Measurements from ENCODE around the gene PHF21A.

GRCh38 chr11:45934580-45935318, 186.5 kb downstream of the PHF21A start:
- TF ChIP-seq FOXM1 (IDR thresholded peaks at IDR 0.05; ENCODE audit: low read depth, low read length) (no peak), BCL3 (IDR thresholded peaks at IDR 0.05; ENCODE audit: borderline replicate concordance, insufficient read depth, low read depth, low read length, poor library complexity, severe bottlenecking) (no peak), SIN3A (IDR thresholded peaks at IDR 0.05; ENCODE audit: low read depth, low read length) (no peak), WRNIP1 (IDR thresholded peaks at IDR 0.05; ENCODE audit: borderline replicate concordance, low read depth, low read length) (no peak), TCF12 (IDR thresholded peaks at IDR 0.05; ENCODE audit: low read depth, low read length) (no peak), SMC3 (IDR thresholded peaks at IDR 0.05; ENCODE audit: borderline replicate concordance, low read length) (no peak), CTCF (IDR thresholded peaks at IDR 0.05 in 2 of 3, conservative IDR thresholded peaks at IDR 0.05 in 1 of 3; ENCODE audit: control insufficient read depth in 2 of 3, extremely low read depth in 1 of 3, insufficient read depth in 1 of 3, low read depth in 3 of 3, low read length in 3 of 3) (no peak), HDAC6 (IDR thresholded peaks at IDR 0.05; ENCODE audit: unreplicated experiment) (no peak), SPI1 (IDR thresholded peaks at IDR 0.05; ENCODE audit: borderline replicate concordance, insufficient read depth, low read depth, low read length) (no peak), EZH2 (IDR thresholded peaks at IDR 0.05; ENCODE audit: borderline replicate concordance, control insufficient read depth, low read depth, low read length) (no peak), ASH2L (IDR thresholded peaks at IDR 0.05; ENCODE audit: borderline replicate concordance, low read depth) (no peak)

Data from GM12878 (cell line).